Coronary artery (tissue), 2 donors: ENCODE results near the gene BEST2.

ENCODE experiments used
- DNase-seq: peaks from one replicate; pipeline ENCODE4 v3.0.0-alpha.2; 2017; ENCODE audit warnings: low spot score
- H3K27ac ChIP-seq, 2 donors: fragments of 200-600 bp; sonication (generic); one replicate each; pipeline ENCODE4 v1.5.1; 2016 to 2019
- H3K4me3 ChIP-seq: fragments of 200-600 bp; sonication (generic); 2 replicates; pipeline ENCODE4 v1.5.1; 2016; ENCODE audit warnings: mild to moderate bottlenecking, moderate library complexity
- CTCF ChIP-seq: fragments of 200-600 bp; sonication (generic); IDR thresholded peaks from one replicate; pipeline ENCODE4 v1.5.1; 2019; ENCODE audit warnings: antibody characterized with exemption

BEST2 gene

DNA sequence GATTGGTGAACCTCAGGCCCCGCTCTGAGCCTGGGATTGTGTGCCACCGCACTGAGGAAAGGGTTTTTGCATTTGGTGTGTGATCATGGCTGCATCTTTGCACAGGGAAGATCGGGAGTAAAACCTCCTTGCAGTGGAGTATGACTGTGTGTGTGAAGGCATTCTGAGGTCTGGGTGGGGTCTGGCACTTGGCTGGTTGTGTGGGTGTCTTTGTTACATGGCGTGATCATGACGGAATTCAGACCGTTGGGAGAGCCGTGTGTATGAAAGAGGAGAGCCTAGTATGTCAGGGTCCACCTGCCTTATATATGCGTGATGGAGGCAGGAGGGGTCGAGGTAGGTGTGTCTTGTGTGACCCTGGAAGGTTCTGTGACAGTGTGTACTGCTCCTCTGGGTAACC is 740 bp upstream of the BEST2 start:
- Histone ChIP-seq H3K27ac (no peak overlapping the region), H3K4me3 (no peak overlapping the region)
- TF ChIP-seq CTCF: no peak
- DNase-seq: no peak

- no peak overlapping the region for H3K27ac ChIP-seq
- H3K4me3 ChIP-seq: no peak overlapping the region
- DNase-seq: no peak
- TF ChIP-seq CTCF: no peak
These were observed 628 bp downstream of the BEST2 start for GRCh38 chr19:12752056-12752781.

DNA sequence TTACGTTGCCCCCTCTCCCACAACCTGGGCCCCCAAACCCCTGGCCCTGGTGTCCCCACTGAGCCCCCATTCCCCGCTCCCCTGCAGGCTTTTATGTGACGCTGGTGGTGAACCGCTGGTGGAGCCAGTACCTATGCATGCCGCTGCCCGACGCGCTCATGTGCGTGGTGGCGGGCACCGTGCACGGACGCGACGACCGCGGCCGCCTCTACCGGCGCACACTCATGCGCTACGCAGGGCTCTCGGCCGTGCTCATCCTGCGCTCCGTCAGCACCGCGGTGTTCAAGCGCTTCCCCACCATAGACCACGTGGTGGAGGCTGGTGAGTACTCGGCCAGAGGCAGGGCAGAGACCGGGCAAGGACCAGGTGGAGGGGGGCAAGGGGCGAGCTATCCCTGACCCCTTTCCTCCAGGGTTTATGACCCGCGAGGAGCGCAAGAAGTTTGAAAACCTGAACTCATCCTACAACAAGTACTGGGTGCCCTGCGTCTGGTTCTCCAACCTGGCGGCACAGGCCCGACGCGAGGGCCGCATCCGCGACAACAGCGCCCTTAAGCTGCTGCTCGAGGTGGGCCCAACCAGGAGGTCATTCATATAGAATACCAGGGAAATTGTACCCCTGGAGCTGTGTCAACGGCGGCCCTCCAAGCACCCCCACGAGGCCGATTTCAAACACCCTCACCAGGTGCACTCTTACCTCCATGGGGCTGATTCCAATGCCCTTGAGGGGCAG is 3.0 kb downstream of the BEST2 start:
- no peak for TF ChIP-seq CTCF
- no peak for DNase-seq
- no peak overlapping the region for H3K27ac ChIP-seq
- H3K4me3 ChIP-seq: no peak overlapping the region

GRCh38 chr19:12756150-12756883 is 4.7 kb downstream of the BEST2 start:
- no peak for TF ChIP-seq CTCF
- H3K27ac ChIP-seq: no peak overlapping the region
- no peak overlapping the region for H3K4me3 ChIP-seq
- DNase-seq: no peak

- peak overlapping the region in 1 of 2 donors; percentile 27 for H3K27ac ChIP-seq
- H3K4me3 ChIP-seq: peak overlapping the region; percentile 62
- no peak for DNase-seq
- TF ChIP-seq CTCF: peak; percentile 81
These were observed 6.1 kb downstream of the BEST2 start for GRCh38 chr19:12757544-12758274.

DNA sequence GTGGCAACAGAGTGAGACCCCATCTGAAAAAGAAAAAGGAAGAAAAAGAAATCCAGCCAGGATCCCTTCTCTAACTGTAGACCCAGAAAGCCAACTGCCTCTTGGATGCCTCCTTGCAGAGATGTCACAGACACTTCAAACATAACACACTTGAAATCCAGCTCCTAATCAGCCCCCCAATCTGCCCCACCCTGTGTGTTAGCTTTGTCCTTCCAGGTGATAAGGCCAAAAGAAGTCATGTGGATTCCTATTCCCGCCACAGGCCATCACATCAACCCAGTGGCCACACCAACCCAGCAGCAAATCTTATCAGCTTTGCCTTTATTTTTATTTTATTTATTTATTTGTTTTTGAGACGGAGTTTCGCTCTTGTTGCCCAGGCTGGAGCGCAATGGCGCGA is 8.1 kb downstream of the BEST2 start:
- TF ChIP-seq CTCF: no peak
- H3K27ac ChIP-seq: no peak overlapping the region
- H3K4me3 ChIP-seq: no peak overlapping the region
- no peak for DNase-seq
